Adrenal gland (tissue), 5 donors: ENCODE measurements around the gene SF3B1.

Experiments
- CTCF ChIP-seq, 6 experiments: fragments of 450-650 bp in 4 of 6; fragments of 200-600 bp in 2 of 6; sonication (generic) in 1 of 6; IDR thresholded peaks; 1 replicate in 5 of 6; 2 replicates in 1 of 6; pipeline versions ENCODE4 v1.5.1 to v1.8.0; 2016 to 2021; ENCODE audit warnings: antibody characterized with exemption in 6 of 6, mild to moderate bottlenecking in 2 of 6, moderate library complexity in 1 of 6
- POLR2A ChIP-seq, 2 donors: fragments of 450-650 bp; IDR thresholded peaks; one replicate each; pipeline ENCODE4 v1.6.1; 2017; ENCODE audit warnings: antibody characterized with exemption in 2 of 2, mild to moderate bottlenecking in 2 of 2, moderate library complexity in 1 of 2
- donor health status: DM: no; HTN: no; CAD: no.

- no peak for TF ChIP-seq CTCF (IDR thresholded peaks at IDR 0.05)
- TF ChIP-seq POLR2A (IDR thresholded peaks at IDR 0.05), result no peak
Observed at GRCh38 chr2:197363998-197364397, 70.8 kb downstream of the SF3B1 start.
